Ovary (tissue), 9 donors: Measurements from ENCODE around the gene BBS2. TPM values are rescaled to one million over a fixed set of nuclear protein-coding genes. Genes with fewer than 3 reads are reported as not detected.

Source experiments
- DNase-seq, 5 donors: peaks; one replicate each; pipeline ENCODE4 v3.0.0-alpha.2; 2019 to 2020
- H3K27ac ChIP-seq, 2 donors: fragments of 200-600 bp; one replicate each; pipeline versions ENCODE4 v1.5.1 to v1.8.0; 2019 to 2022
- H3K27me3 ChIP-seq: fragments of 200-600 bp; one replicate; pipeline ENCODE4 v1.8.0; 2022
- H3K36me3 ChIP-seq: fragments of 200-600 bp; sonication (generic); one replicate; pipeline ENCODE4 v1.5.1; 2019
- H3K4me1 ChIP-seq: one replicate; pipeline ENCODE4 v1.8.1; 2013; ENCODE audit warnings: mild to moderate bottlenecking, moderate library complexity; ENCODE audit not compliant: insufficient read depth
- H3K4me3 ChIP-seq: fragments of 200-600 bp; sonication (generic); one replicate; pipeline ENCODE4 v1.5.1; 2017
- H3K9me3 ChIP-seq, 2 donors: fragments of 200-600 bp in 1 of 2; sonication (generic) in 1 of 2; one replicate each; pipeline versions ENCODE4 v1.5.1 to v1.8.1; 2013 to 2019; ENCODE audit warnings: mild to moderate bottlenecking in 1 of 2, moderate library complexity in 1 of 2
- CTCF ChIP-seq, 3 donors: fragments of 450-650 bp in 2 of 3; fragments of 200-600 bp in 1 of 3; IDR thresholded peaks; one replicate each; pipeline versions ENCODE4 v1.5.1 to v1.8.0; 2016 to 2022; ENCODE audit warnings: antibody characterized with exemption in 3 of 3, mild to moderate bottlenecking in 1 of 3
- EP300 ChIP-seq: sonication (generic); formaldehyde crosslinking; IDR thresholded peaks from one replicate; pipeline ENCODE4 v1.6.1; 2017; ENCODE audit warnings: antibody characterized with exemption
- POLR2A ChIP-seq: fragments of 450-650 bp; IDR thresholded peaks from one replicate; pipeline ENCODE4 v1.6.1; 2017; ENCODE audit warnings: antibody characterized with exemption, mild to moderate bottlenecking, moderate library complexity
- WGBS, 3 donors: extraction: QIAGEN DNeasy Blood & Tissue Kit in 1 of 3; methylation state at CpG; one replicate each; pipeline versions ENCODE4 v1.1.5 to v1.1.7; 2013 to 2017; 5-methylcytosine and 5-hydroxymethylcytosine counted together
- intact Hi-C, 4 donors: fragments of 100-400 bp; cut with DNase I; formaldehyde crosslinking; loops; one replicate each; pipeline versions ENCODE4 v1.11.0 to v1.15.1; 2022 to 2023
- polyA plus RNA-seq, 2 donors: library from polyadenylated mRNA; stranded (reverse); fragments of 200-250 nt in 1 of 2; fragments of 350-450 nt in 1 of 2; fragmentation: Illumina TruSeq in 1 of 2; extraction: RNeasy Lipid Tissue Mini Kit (QIAGEN cat#74804) in 1 of 2; gene quantifications; one replicate each; pipeline ENCODE4 v1.2.3, GENCODE V29; 2013 to 2014
- total RNA-seq, 7 donors: library from RNA; depleted of rRNA in 2 of 7; stranded (reverse); fragments of >200 nt in 2 of 7; fragmentation: NEBNext Ultra II Directional in 3 of 7; extraction: Animal tissue kit (Norgen Biotek cat#: 25700) in 3 of 7; gene quantifications; one replicate each; pipeline versions ENCODE4 v1.1.0 to v1.2.4, GENCODE V29; 2016 to 2023
- donor health status: DM: no; HTN: no; CAD: no; lungs with moderate emphysema.
- donor health status: DM: no; HTN: no; CAD: no.
- donor health status: Bipolar disorder and iron deficiency.
- donor health status: DM: yes; HTN: yes; CAD: no.
- donor health status: DM: no; HTN: no; CAD: no.
- donor health status: DM: yes; HTN: yes; CAD: no.

The BBS2 gene
- total and polyA plus RNA-seq, 9 donors, result 47.9 to 86.2 (median 67.1) TPM

DNA sequence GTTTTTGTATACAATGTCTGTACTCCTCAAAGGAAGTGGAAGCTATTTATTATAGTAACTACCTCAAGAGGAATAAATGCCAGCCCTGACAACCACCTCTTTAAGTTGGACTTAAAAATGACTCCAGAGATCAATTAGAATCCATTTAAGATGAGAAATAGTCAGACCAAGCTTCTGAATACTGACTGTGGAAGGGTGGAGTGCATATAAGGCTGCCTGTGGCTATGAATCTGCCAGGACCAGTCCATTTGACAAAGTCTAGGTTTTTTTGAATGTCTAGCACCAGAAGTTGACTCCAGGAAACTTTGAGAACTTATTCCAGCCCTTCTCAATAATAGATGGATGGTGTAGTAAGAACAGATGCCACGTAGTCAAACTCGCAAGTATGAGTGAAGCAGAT is 53.5 kb downstream of the BBS2 start:
- intact Hi-C loops, result no loop called here
- no peaks in the 10 kb centered on the region for H3K9me3 ChIP-seq
- H3K27ac ChIP-seq, result no peak overlapping the region
- H3K36me3 ChIP-seq, result peaks cover 4% of the 10 kb centered on the region
- no peaks in the 10 kb centered on the region for H3K27me3 ChIP-seq
- TF ChIP-seq EP300 (no peak), POLR2A (no peak), CTCF (IDR thresholded peaks at IDR 0.05) (no peak)
- H3K4me3 ChIP-seq, result no peak overlapping the region
- H3K4me1 ChIP-seq, result no peaks in the 10 kb centered on the region
- 94 to 97% (median 95%) methylated on average over 2 of the region's 2 CpGs for WGBS, 3 donors
- no peak for DNase-seq

GRCh38 chr16:56463153-56463552 is 56.7 kb downstream of the BBS2 start:
- Histone ChIP-seq H3K9me3 (no peaks in the 10 kb centered on the region), H3K4me3 (no peak overlapping the region), H3K27me3 (no peaks in the 10 kb centered on the region), H3K27ac (no peak overlapping the region), H3K4me1 (no peaks in the 10 kb centered on the region), H3K36me3 (peaks cover 4% of the 10 kb centered on the region)
- intact Hi-C loops, result no loop called here
- DNase-seq, result no peak
- WGBS, 3 donors, result 91 to 99% (median 98%) methylated on average over 6 of the region's 6 CpGs
- TF ChIP-seq CTCF (IDR thresholded peaks at IDR 0.05) (no peak), EP300 (no peak)

DNA sequence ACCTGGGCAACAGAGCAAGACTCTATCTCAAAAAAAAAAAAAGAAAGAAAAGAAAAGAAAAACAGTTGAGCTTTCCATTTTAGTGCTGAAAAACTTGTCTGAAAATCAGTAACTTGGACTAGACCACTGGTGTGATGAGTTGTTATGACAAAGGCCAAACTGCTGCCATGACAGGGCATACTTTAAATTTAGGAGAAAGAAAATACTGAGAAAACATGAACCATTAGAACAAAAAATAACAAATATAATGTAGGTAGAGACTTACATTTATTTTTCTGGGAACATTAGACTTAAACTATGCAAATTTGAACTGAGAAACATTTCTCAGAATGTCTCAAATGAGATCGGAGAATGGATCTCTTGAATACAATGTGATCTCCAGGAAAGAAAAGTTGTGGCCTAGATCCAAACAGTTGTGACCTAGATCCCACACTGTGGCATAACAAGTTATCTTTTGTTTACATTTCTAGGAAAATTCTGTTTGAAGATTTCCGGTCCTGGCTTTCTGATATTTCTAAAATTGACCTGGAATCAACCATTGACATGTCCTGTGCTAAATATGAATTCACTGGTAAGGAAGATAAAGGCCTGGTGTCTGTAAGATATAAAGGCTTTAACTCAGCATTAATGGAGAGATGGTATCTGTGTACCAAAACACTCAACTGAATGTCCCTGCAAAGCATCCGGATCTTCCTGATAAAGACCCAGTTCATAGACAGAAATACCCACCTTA is 57.6 kb downstream of the BBS2 start:
- Histone ChIP-seq H3K27me3 (no peaks in the 10 kb centered on the region), H3K27ac (no peak overlapping the region), H3K4me3 (no peak overlapping the region), H3K4me1 (no peaks in the 10 kb centered on the region), H3K9me3 (no peaks in the 10 kb centered on the region), H3K36me3 (peaks cover 4% of the 10 kb centered on the region)
- intact Hi-C loops, result no loop called here
- TF ChIP-seq POLR2A (no peak), CTCF (IDR thresholded peaks at IDR 0.05) (no peak), EP300 (no peak)
- no peak for DNase-seq
- 73 to 79% (median 74%) methylated on average over 3 of the region's 3 CpGs for WGBS, 3 donors

GRCh38 chr16:56460101-56460500 is 59.7 kb downstream of the BBS2 start:
- no peaks in the 10 kb centered on the region for H3K27me3 ChIP-seq
- no peaks in the 10 kb centered on the region for H3K4me1 ChIP-seq
- WGBS, 3 donors, result 61 to 85% (median 61%) methylated on average over 2 of the region's 2 CpGs
- TF ChIP-seq EP300, result no peak
- TF ChIP-seq CTCF (IDR thresholded peaks at IDR 0.05), result no peak
- no peak for TF ChIP-seq POLR2A
- DNase-seq, result no peak
- no peaks in the 10 kb centered on the region for H3K9me3 ChIP-seq
- intact Hi-C loops, result no loop called here
- H3K36me3 ChIP-seq, result peaks cover 4% of the 10 kb centered on the region
- no peak overlapping the region for H3K27ac ChIP-seq
- no peak overlapping the region for H3K4me3 ChIP-seq
